Lower lobe of right lung (tissue), 2 donors: ENCODE measurements around the gene KRT28. TPM values are rescaled to one million over a fixed set of nuclear protein-coding genes. Genes with fewer than 3 reads are reported as not detected.

ENCODE experiments used
- ATAC-seq, 2 donors: fragments of 200-7000 bp; cut with Tn5 transposase; one replicate each; pipeline ENCODE4 v1.9.1; 2020 to 2022; ENCODE audit warnings: mild to moderate bottlenecking in 2 of 2, moderate library complexity in 2 of 2
- DNase-seq: peaks from one replicate; pipeline ENCODE4 v3.0.0-alpha.2; 2020
- H3K27ac ChIP-seq: fragments of 200-600 bp; one replicate; pipeline ENCODE4 v1.8.0; 2022
- H3K27me3 ChIP-seq: fragments of 200-600 bp; one replicate; pipeline ENCODE4 v1.8.0; 2022; ENCODE audit warnings: low read depth
- H3K36me3 ChIP-seq: fragments of 200-600 bp; one replicate; pipeline ENCODE4 v1.8.0; 2022; ENCODE audit warnings: mild to moderate bottlenecking
- H3K4me1 ChIP-seq: fragments of 200-600 bp; one replicate; pipeline ENCODE4 v1.8.0; 2022
- H3K4me3 ChIP-seq: fragments of 200-600 bp; one replicate; pipeline ENCODE4 v1.8.0; 2022; ENCODE audit warnings: mild to moderate bottlenecking
- H3K9me3 ChIP-seq: fragments of 200-600 bp; one replicate; pipeline ENCODE4 v1.8.0; 2022
- CTCF ChIP-seq: fragments of 200-600 bp; IDR thresholded peaks from one replicate; pipeline ENCODE4 v1.8.0; 2022; ENCODE audit warnings: antibody characterized with exemption, mild to moderate bottlenecking
- intact Hi-C: fragments of 100-400 bp; cut with DNase I; formaldehyde crosslinking; loops from one replicate; pipeline ENCODE4 v1.11.0; 2022
- total RNA-seq: library from RNA; stranded (reverse); fragmentation: NEBNext Ultra II Directional; extraction: Animal tissue kit (Norgen Biotek cat#: 25700); gene quantifications from one replicate; pipeline ENCODE4 v1.2.1, GENCODE V29; 2021
- donor health status: DM: no; HTN: yes; CAD: no; lungs with severe emphysema.

Gene KRT28
- total RNA-seq, 1 donor from 2014 or later: not detected

DNA sequence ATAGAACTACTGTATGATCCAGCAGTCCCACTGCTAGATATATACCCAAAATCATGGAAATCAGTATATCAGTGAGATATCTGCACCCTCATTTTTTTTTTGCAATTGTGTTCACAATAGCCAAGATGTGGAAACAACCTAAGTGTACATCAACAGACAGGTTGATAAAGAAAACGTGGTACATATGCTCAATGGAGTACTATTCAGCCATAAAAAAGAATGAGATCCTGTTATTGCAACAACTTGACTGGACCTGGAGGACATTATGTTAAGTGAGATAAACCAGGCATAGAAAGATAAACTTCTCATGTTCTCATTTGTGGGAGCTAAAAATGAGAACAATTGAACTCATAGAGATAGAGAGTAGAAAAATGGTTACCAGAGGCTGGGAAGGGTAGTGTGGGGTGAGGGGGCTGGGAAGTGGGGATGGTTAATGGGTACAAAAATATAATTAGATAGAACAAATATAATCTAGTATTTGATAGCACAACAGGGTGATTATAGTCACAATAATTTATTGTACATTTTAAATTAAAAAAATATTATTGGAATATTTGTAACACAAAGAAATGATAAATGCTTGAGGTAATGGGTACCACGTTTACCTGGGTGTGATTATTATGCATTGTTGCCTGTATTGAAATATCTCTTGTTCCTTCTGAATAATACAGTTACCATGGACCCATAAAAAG, 30.5 kb upstream of the KRT28 start:
- ATAC-seq: no peak
- Histone ChIP-seq H3K27ac (no peak overlapping the region), H3K4me3 (no peak overlapping the region), H3K4me1 (no peaks in the 10 kb centered on the region), H3K27me3 (no peaks in the 10 kb centered on the region), H3K9me3 (no peaks in the 10 kb centered on the region), H3K36me3 (peaks cover 11% of the 10 kb centered on the region)
- DNase-seq: no peak
- intact Hi-C loops: no loop called here
- no peak for TF ChIP-seq CTCF

DNA sequence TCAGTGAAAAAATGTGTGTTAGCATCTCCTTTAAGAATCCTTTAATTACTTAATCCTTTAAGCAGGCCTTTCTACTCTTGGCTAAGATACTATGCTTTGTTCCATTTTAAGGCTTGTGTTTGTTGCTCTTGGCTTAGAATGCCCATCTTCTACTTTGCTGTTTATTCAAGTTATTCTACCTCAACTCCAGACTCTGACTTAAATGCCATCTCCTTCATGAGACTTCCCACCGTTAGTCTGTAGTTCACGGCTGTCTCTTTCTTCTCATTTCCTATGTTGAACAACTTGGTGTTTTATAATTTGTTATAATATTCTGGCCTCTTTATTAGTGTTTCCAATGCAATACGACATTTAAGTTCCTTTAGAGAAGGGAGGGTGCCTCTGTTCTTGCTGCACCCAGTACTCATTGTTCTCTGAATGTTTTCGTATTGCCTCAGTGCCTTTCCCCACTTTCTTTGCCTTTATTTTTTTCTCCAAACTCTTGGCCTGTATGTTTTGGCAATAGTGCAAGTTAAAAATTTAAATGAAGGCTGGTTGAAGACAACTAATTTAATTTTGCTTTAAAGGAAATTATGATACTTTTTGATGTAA, 28.8 kb upstream of the KRT28 start:
- DNase-seq (no peak), ATAC-seq (peak in 1 of 2 donors; percentile 66)
- H3K27me3 ChIP-seq: no peaks in the 10 kb centered on the region
- H3K36me3 ChIP-seq: no peaks in the 10 kb centered on the region
- H3K27ac ChIP-seq: no peak overlapping the region
- no peaks in the 10 kb centered on the region for H3K9me3 ChIP-seq
- TF ChIP-seq CTCF: no peak
- H3K4me1 ChIP-seq: no peaks in the 10 kb centered on the region
- intact Hi-C loops: no loop called here
- no peak overlapping the region for H3K4me3 ChIP-seq

GRCh38 chr17:40827746-40828453, 28.1 kb upstream of the KRT28 start:
- intact Hi-C loops: no loop called here
- Histone ChIP-seq H3K27ac (no peak overlapping the region), H3K9me3 (no peaks in the 10 kb centered on the region), H3K27me3 (no peaks in the 10 kb centered on the region), H3K36me3 (no peaks in the 10 kb centered on the region), H3K4me1 (no peaks in the 10 kb centered on the region), H3K4me3 (no peak overlapping the region)
- DNase-seq (no peak), ATAC-seq (peak in 1 of 2 donors; percentile 59)
- TF ChIP-seq CTCF: no peak

DNA sequence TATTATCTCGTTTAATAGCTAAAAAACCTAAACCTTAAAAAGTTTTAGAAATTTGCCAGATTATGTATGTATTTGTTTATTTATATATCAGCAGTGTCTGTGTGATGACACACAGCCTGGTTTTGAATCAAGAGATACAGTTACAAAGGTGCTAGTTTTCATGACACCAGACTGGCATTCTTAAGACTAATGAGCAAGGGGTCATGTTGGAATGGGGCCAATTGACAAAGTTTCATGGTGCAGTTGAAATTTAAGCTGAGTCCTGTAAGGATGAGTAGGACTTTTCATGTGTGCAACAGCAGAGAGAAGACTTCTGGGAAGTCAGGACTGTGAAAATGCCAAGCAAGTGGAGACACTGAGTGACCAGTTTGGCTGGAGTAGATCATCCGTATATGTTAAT, 25.8 kb upstream of the KRT28 start:
- Histone ChIP-seq H3K27me3 (no peaks in the 10 kb centered on the region), H3K36me3 (no peaks in the 10 kb centered on the region), H3K4me1 (no peaks in the 10 kb centered on the region), H3K27ac (no peak overlapping the region), H3K9me3 (no peaks in the 10 kb centered on the region), H3K4me3 (no peak overlapping the region)
- ATAC-seq (no peak), DNase-seq (no peak)
- no peak for TF ChIP-seq CTCF
- intact Hi-C loops: no loop called here

DNA sequence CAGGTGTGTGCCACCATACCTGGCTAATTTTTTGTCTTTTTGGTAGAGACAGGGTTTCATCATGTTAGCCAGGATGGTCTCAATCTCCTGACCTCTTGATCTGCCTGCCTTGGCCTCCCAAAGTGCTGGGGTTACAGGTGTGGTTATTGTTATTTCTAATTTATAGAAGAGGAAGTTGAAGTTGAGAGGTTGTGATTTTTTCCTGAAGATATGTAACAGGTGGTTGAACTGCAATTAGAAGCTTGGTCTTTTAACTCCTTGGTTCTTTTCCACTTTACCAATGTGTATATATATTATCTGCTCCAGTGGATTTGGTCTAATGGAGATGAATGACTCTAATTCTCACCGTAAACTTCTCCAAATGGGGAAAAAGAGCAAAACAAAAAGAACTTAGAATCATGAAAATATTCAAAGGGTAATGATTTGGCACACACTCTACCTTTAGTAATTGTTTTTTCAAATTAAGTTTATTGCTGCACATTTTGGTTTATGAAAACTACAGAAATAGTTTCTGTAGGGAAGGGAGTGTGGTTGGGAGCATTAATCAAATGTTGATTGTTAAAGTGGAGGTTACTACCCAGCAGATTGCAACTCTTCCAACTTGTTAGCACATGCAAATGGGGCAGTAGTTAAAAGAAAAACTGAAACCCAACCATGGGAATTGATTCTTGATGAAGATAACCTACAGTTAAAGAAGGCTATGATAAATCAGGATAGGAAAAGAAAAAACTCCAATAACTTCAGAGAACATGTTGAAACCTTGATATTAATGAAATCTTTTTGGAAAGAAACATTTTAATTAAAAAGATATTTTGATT, 24.5 kb upstream of the KRT28 start:
- H3K4me1 ChIP-seq: peaks cover 10% of the 10 kb centered on the region
- DNase-seq (no peak), ATAC-seq (no peak)

More for the DNA sequence above, 24.5 kb upstream of the KRT28 start:
- TF ChIP-seq CTCF: no peak
- Histone ChIP-seq H3K9me3 (no peaks in the 10 kb centered on the region), H3K27me3 (no peaks in the 10 kb centered on the region), H3K27ac (no peak overlapping the region), H3K4me3 (no peak overlapping the region), H3K36me3 (no peaks in the 10 kb centered on the region)
- intact Hi-C loops: no loop called here
